ENCODE results near the gene AUTS2.

The AUTS2 gene

DNA sequence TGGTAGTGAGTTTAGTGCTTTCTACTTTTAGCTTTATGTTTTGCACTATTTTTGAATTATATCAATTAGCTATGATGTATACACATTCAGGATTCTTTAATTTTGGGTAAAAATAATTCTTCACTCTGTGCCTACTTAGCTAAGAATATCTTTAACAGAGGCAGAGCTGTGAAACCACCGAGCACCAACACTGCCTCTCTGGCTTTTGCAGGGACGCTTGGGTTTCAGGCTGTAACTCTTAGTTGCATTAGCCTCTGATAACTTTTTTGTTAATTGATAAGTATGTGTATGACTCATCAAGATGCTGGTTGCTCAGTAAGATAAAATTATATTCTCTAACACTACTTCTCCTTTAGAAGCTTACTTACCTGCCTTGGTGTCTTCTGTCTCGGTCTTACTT is 738.3 kb downstream of the AUTS2 start:
- TF ChIP-seq, protein P1, sequence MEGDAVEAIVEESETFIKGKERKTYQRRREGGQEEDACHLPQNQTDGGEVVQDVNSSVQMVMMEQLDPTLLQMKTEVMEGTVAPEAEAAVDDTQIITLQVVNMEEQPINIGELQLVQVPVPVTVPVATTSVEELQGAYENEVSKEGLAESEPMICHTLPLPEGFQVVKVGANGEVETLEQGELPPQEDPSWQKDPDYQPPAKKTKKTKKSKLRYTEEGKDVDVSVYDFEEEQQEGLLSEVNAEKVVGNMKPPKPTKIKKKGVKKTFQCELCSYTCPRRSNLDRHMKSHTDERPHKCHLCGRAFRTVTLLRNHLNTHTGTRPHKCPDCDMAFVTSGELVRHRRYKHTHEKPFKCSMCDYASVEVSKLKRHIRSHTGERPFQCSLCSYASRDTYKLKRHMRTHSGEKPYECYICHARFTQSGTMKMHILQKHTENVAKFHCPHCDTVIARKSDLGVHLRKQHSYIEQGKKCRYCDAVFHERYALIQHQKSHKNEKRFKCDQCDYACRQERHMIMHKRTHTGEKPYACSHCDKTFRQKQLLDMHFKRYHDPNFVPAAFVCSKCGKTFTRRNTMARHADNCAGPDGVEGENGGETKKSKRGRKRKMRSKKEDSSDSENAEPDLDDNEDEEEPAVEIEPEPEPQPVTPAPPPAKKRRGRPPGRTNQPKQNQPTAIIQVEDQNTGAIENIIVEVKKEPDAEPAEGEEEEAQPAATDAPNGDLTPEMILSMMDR (IDR thresholded peaks at IDR 0.05; ENCODE audit: borderline replicate concordance, insufficient read depth, low read depth, low read length), result no peak

DNA sequence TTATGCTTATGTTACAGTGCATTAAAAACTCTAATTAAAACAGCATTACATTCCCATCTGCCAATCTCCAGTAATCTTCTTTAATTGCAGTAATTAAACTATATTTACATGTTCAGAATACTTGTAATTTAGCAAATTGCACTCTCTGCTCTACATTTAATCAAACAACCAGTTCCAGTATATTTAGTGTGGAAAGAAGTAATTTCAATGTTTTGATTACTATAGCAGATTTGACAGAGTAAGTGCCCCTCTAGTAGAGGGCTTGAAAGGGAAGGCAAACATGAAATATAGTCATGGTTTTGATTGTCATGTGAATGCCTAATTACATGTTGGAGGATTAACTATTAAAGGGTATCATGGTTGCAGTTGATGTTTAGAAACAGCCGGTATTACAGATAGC is 739.7 kb downstream of the AUTS2 start:
- no peak overlapping the region for H3K4me3 ChIP-seq (ENCODE audit: low read depth, low read length)
- TF ChIP-seq, protein P1 (IDR thresholded peaks at IDR 0.05; ENCODE audit: borderline replicate concordance, insufficient read depth, low read depth, low read length), result no peak

More for the DNA sequence above, 738.3 kb downstream of the AUTS2 start:
- H3K4me3 ChIP-seq (ENCODE audit: low read depth, low read length), result no peak overlapping the region

DNA sequence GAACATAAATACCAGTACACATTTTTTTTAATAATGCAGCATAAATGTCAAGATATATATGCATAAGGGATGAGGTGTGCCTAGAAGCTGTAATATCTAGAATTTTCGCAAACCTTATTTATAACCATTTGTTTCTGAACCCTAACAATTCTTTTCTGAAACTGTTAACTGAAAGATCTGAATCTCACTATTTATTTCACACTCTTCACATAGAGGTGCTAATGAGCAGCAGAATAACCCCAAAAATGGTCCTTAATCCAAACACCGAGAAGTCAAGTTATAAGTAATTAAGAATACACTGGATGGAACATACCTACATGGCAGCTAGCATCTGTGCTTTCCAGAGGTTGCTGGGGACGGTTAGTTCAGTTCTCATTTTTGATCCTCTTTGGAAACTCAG is 742.0 kb downstream of the AUTS2 start:
- TF ChIP-seq, protein P1 (IDR thresholded peaks at IDR 0.05; ENCODE audit: borderline replicate concordance, insufficient read depth, low read depth, low read length), result no peak
- H3K4me3 ChIP-seq (ENCODE audit: low read depth, low read length), result no peak overlapping the region

DNA sequence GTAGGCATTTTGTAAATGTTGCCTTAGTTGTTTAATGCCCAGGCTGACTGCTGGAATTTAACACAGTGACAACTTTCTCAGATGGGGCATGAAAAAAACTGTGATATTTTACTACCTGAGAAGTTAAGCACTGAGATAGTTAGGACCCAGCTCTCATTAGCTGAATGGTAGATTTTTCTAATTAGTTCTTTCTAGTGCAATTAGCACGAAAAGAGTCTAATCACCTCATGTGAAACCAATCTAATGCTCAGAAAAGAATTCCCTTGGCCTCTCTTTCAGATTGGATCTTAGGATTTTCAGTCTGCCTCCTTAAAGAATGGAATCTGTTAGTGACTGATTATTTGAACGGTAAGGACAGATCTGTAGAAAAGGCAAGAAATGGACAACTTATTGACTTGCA is 743.2 kb downstream of the AUTS2 start:
- H3K4me3 ChIP-seq (ENCODE audit: low read depth, low read length), result no peak overlapping the region
- TF ChIP-seq, protein P1 (IDR thresholded peaks at IDR 0.05; ENCODE audit: borderline replicate concordance, insufficient read depth, low read depth, low read length), result no peak

DNA sequence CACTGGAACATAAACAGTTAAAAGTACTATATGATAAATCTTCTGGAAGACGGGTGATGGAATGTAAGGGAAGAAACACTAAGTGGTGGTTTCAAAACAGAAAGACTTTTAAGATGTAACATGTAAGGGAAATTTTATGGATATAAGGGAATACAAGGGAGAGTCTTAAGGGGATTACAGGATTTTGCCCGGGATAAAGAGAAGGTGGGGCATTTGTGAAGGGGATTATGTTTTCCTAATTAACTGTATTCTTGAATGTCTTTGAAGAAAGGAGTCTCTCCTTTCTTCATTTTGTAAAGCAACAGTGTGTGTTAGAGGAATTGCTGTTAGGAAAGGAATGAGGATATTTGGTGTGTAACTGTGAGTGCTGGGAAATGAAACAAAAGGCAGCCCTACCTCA is 745.2 kb downstream of the AUTS2 start:
- H3K4me3 ChIP-seq (ENCODE audit: low read depth, low read length), result no peak overlapping the region
- TF ChIP-seq, protein P1 (IDR thresholded peaks at IDR 0.05; ENCODE audit: borderline replicate concordance, insufficient read depth, low read depth, low read length), result no peak

DNA sequence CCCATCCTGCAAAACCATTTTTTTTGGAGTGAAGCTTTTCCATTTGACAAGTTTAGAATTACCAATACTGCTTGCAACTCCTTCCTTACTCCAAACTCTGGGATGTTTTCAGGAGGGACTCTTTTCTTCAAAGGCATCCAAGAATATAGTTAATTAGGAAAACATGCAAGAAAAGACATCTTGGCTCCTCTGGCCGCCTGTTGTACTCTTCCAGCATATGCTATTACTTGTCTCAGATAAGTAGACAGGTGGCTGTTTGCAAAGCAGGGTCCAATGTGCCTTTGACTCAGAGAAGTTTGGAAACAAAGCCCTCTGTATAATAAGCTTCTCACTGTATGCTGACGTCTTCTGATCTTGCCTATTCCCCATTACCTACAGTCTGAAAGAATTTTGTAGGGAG is 746.5 kb downstream of the AUTS2 start:
- H3K4me3 ChIP-seq (ENCODE audit: low read depth, low read length), result no peak overlapping the region
- TF ChIP-seq, protein P1 (IDR thresholded peaks at IDR 0.05; ENCODE audit: borderline replicate concordance, insufficient read depth, low read depth, low read length), result no peak

DNA sequence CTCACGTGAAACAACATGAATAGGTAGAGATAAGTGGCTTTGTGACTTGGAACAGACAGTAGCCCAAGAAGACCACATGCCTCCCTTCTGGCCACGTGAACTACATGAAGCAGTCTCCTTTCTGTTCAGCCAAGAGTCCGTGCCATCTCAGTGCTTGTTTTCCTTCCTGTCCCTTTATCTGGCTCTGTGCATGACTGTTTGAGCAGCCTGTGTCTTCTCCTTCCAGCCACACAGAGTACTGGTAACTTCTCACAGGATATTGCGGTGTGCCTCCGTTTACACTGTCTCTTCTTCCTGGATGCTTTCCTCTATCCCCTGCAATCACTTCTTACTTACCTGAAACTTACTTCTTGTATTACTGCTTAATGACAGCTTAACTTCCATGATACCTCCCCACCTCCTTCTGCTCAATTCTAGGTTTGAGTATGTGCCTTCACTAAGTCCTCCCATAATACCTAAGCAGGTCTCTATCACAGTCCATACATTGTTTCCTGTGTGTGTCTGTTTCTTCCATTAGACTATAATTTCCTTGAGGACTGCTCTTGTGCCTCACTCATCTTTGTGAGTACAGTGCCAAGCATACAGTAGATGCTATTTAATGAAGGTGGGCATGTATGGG is 748.7 kb downstream of the AUTS2 start:
- H3K4me3 ChIP-seq (ENCODE audit: low read depth, low read length), result no peak overlapping the region
- TF ChIP-seq, protein P1 (IDR thresholded peaks at IDR 0.05; ENCODE audit: borderline replicate concordance, insufficient read depth, low read depth, low read length), result no peak

Measured in GM12875 (cell line).